ENCODE data around the gene BMP5.
"Not testable (repeated sequence)": the region's sequence is repeated elsewhere in the genome, so short reads cannot be mapped to it uniquely, and the experiment has no call there.

The BMP5 gene

DNA sequence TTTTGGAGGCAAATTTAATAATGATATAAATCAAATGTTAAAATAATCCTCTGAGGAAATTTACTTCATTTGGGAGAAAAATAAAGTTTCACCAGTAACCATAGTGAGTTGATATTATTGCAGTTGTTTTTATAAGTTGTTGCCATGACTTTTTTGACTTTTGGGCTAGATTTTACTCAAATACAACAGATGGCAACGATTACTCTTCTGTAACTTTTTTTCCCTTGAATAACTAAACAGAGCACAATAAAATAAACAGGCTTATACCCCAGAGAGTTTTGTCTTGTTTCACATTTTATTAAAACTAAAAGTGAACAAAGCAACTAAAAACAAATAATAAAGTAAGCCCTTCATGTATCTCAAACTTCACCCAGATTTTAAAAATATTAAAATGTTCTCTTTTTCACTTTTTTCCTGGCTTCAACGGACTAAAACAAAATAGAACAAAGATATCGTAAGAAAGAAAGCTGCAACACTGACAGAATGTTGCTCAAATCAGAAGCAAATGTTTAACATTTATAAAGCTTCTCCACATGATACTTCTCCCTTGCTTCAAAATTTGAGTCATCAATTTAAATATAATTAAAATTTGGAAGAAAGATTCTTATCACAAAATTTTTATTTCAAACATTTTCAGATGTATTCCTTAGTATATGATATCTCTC lies 42.5 kb upstream of the BMP5 start:
- TF ChIP-seq ZFP30 (CRISPR knock-in tag; IDR thresholded peaks at IDR 0.05) (no peak), RARB (CRISPR knock-in tag; IDR thresholded peaks at IDR 0.05) (no peak), CSDC2 (CRISPR knock-in tag; IDR thresholded peaks at IDR 0.05) (no peak), ARNTL (CRISPR knock-in tag; IDR thresholded peaks at IDR 0.05; ENCODE audit: borderline replicate concordance, low read depth) (no peak), OSR1 (CRISPR knock-in tag; IDR thresholded peaks at IDR 0.05) (no peak), ZFP3 (CRISPR knock-in tag; IDR thresholded peaks at IDR 0.05) (no peak), GLIS3 (CRISPR knock-in tag; IDR thresholded peaks at IDR 0.05) (no peak)
- TF ChIP-seq, protein P1, sequence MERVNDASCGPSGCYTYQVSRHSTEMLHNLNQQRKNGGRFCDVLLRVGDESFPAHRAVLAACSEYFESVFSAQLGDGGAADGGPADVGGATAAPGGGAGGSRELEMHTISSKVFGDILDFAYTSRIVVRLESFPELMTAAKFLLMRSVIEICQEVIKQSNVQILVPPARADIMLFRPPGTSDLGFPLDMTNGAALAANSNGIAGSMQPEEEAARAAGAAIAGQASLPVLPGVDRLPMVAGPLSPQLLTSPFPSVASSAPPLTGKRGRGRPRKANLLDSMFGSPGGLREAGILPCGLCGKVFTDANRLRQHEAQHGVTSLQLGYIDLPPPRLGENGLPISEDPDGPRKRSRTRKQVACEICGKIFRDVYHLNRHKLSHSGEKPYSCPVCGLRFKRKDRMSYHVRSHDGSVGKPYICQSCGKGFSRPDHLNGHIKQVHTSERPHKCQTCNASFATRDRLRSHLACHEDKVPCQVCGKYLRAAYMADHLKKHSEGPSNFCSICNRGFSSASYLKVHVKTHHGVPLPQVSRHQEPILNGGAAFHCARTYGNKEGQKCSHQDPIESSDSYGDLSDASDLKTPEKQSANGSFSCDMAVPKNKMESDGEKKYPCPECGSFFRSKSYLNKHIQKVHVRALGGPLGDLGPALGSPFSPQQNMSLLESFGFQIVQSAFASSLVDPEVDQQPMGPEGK (CRISPR knock-in tag; IDR thresholded peaks at IDR 0.05; ENCODE audit: borderline replicate concordance), result no peak
- TF ChIP-seq, protein P2, sequence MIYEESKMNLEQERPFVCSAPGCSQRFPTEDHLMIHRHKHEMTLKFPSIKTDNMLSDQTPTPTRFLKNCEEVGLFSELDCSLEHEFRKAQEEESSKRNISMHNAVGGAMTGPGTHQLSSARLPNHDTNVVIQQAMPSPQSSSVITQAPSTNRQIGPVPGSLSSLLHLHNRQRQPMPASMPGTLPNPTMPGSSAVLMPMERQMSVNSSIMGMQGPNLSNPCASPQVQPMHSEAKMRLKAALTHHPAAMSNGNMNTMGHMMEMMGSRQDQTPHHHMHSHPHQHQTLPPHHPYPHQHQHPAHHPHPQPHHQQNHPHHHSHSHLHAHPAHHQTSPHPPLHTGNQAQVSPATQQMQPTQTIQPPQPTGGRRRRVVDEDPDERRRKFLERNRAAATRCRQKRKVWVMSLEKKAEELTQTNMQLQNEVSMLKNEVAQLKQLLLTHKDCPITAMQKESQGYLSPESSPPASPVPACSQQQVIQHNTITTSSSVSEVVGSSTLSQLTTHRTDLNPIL (CRISPR knock-in tag; IDR thresholded peaks at IDR 0.05; ENCODE audit: low read depth), result no peak
- ATAC-seq, result 0 out of 3 replicates have a peak, but pooled peaks have one; percentile 22

DNA sequence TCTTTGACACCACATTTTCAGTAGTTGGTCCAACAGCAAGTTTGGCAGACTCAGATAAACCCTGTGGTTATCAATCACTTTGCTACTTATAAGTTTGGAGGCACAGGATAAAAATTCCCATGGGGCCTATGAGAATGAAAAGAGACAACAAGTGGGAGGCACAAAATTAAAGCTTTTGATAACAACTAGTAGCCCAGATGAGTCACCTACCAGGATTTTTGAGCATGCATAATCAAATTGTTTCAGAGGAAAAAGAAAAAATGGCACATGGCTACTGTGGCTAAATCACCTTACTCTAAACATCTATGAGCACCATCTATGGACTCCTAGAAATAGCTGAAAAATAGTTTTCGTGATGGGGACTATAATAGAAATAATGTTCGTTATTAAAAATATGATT lies 40.8 kb upstream of the BMP5 start:
- peak; percentile 56 for TF ChIP-seq ISL1 (CRISPR knock-in tag; IDR thresholded peaks at IDR 0.05)
- no peak for TF ChIP-seq ESRRG (CRISPR knock-in tag; IDR thresholded peaks at IDR 0.05)
- TF ChIP-seq ZNF8 (CRISPR knock-in tag; IDR thresholded peaks at IDR 0.05), result no peak
- ATAC-seq, result no peak

DNA sequence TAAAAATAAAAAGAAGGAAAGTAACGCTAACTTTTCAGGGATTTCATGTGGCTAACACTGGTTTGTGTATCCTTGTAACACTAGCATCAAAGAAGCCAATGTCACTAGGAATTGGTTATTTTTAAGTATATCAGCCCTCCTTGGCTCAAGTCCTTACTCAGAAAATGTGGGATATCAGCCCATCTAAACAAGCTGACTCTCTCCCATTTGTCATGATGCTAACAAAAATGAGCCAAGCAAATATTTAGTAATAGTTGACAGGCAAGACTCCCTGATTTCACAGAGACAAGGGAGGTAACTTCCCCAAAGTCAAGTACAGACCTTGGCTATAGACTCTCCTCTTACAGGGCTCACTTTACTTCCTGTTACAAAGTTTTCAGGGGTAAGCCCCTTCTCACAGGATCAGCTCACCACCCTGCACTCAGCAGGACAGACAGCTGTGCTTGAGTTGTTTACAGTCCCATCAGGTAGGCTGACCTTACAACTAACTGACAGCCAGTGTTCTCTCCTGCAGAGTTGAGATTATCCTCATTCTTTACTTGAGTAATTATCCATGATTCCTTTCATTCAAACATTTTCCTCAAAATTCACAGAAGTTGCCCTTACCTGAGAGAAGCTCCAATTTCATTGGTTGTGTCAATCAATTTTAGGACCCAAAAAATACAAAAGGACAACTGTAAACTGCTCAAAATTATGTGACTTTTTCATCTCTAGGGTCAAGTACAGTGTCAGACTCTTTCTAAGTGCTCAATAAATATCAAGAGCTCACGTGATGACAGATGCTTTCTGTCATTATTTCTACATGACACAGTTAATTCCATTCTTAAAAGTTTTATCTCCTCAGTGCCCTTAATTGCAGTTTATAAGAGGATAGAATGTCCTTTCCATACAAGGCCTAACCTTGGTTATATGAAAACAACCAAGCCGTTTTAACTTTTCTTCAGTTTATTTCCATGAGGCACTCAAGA lies 38.1 kb upstream of the BMP5 start:
- no peak for ATAC-seq
- TF ChIP-seq RARB (CRISPR knock-in tag; IDR thresholded peaks at IDR 0.05) (no peak), SNAI2 (CRISPR knock-in tag; IDR thresholded peaks at IDR 0.05) (no peak), ISL1 (CRISPR knock-in tag; IDR thresholded peaks at IDR 0.05) (peak; percentile 50)

DNA sequence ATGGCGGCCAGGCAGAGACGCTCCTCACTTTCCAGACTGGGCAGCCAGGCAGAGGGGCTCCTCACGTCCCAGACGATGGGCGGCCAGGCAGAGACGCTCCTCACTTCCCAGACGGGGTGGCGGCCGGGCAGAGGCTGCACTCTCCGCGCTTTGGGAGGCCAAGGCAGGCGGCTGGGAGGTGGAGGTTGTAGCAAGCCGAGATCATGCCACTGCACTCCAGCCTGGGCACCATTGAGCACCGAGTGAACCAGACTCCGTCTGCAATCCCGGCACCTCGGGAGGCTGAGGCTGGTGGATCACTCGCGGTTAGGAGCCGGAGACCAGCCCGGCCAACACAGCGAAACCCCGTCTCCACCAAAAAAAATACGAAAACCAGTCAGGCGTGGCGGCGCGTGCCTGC lies 35.1 kb upstream of the BMP5 start:
- ATAC-seq, result not testable (repeated sequence)

DNA sequence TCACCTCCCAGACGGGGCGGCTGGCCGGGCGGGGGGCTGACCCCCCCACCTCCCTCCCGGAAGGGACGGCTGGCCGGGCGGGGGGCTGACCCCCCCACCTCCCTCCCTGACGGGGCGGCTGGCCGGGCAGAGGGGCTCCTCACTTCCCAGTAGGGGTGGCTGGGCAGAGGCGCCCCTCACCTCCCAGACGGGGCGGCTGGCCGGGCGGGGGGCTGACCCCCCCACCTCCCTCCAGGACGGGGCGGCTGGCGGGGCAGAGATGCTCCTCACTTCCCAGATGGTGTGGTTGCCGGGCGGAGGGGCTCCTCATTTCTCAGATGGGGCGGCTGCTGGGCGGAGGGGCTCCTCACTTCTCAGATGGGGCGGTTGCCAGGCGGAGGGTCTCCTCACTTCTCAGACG lies 34.5 kb upstream of the BMP5 start:
- ATAC-seq, result not testable (repeated sequence)

DNA sequence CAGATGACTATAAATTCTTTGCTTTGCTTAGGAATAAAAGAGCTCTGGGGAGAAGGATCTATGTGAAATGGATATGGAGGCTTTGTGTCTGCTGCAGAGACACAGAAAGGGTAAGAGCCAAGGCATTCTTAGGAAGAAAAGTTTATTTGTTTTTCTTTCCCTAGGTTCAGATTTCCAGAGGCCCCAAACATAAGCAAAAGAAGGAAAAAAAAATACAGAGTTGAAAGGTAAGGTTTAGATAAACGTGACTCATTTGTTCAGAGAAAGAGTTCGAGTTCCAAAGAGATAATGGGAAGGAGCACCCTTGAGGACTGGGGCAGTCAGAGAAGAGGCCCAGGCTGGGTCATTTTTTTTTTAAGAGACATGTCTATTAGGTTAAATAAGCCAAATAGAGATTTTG lies 27.4 kb upstream of the BMP5 start:
- no peak for ATAC-seq
- no peak for TF ChIP-seq TOX (CRISPR knock-in tag; IDR thresholded peaks at IDR 0.05; ENCODE audit: borderline replicate concordance)
- TF ChIP-seq RARB (CRISPR knock-in tag; IDR thresholded peaks at IDR 0.05), result no peak
- TF ChIP-seq GLIS3 (CRISPR knock-in tag; IDR thresholded peaks at IDR 0.05), result no peak
- no peak for TF ChIP-seq ZC3H10 (CRISPR knock-in tag; IDR thresholded peaks at IDR 0.05)
- TF ChIP-seq, protein P1 (CRISPR knock-in tag; IDR thresholded peaks at IDR 0.05; ENCODE audit: borderline replicate concordance), result no peak

DNA sequence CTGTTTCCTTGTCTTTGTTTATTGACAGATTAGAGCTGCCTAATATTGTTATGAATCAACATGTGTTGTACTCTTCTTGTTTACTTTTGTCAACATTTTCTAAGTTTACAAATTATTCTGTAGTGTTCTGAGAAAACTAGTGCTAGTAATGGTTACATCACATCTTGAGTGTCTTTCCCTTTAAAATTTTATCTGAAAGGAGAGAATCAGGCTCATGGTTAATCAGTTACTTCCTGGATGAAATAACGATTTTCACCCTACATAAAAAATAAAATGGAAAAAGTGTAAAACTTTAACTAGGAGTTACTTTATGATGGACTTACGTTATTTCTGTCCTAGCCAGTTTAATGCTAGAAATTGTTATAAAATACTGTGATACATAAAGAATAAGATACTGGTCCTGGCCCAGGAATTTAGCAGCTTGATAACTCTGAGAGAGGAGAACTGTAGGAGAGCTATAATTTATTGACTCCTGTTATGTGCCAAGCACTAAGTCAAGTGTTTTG lies 26.4 kb upstream of the BMP5 start:
- no peak for ATAC-seq
- no peak for TF ChIP-seq RARB (CRISPR knock-in tag; IDR thresholded peaks at IDR 0.05)
- TF ChIP-seq, protein P3, sequence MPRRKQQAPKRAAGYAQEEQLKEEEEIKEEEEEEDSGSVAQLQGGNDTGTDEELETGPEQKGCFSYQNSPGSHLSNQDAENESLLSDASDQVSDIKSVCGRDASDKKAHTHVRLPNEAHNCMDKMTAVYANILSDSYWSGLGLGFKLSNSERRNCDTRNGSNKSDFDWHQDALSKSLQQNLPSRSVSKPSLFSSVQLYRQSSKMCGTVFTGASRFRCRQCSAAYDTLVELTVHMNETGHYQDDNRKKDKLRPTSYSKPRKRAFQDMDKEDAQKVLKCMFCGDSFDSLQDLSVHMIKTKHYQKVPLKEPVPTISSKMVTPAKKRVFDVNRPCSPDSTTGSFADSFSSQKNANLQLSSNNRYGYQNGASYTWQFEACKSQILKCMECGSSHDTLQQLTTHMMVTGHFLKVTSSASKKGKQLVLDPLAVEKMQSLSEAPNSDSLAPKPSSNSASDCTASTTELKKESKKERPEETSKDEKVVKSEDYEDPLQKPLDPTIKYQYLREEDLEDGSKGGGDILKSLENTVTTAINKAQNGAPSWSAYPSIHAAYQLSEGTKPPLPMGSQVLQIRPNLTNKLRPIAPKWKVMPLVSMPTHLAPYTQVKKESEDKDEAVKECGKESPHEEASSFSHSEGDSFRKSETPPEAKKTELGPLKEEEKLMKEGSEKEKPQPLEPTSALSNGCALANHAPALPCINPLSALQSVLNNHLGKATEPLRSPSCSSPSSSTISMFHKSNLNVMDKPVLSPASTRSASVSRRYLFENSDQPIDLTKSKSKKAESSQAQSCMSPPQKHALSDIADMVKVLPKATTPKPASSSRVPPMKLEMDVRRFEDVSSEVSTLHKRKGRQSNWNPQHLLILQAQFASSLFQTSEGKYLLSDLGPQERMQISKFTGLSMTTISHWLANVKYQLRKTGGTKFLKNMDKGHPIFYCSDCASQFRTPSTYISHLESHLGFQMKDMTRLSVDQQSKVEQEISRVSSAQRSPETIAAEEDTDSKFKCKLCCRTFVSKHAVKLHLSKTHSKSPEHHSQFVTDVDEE (CRISPR knock-in tag; IDR thresholded peaks at IDR 0.05), result no peak
- no peak for TF ChIP-seq SNAI2 (CRISPR knock-in tag; IDR thresholded peaks at IDR 0.05)
- no peak for TF ChIP-seq ZFP3 (CRISPR knock-in tag; IDR thresholded peaks at IDR 0.05)
- TF ChIP-seq CSDC2 (CRISPR knock-in tag; IDR thresholded peaks at IDR 0.05), result no peak
- TF ChIP-seq, protein P1 (CRISPR knock-in tag; IDR thresholded peaks at IDR 0.05; ENCODE audit: borderline replicate concordance), result no peak
- no peak for TF ChIP-seq BACH2 (CRISPR knock-in tag; IDR thresholded peaks at IDR 0.05; ENCODE audit: borderline replicate concordance)
- no peak for TF ChIP-seq ZC3H10 (CRISPR knock-in tag; IDR thresholded peaks at IDR 0.05)
- no peak for TF ChIP-seq OSR1 (CRISPR knock-in tag; IDR thresholded peaks at IDR 0.05)
- no peak for TF ChIP-seq ISL1 (CRISPR knock-in tag; IDR thresholded peaks at IDR 0.05)
- TF ChIP-seq GLIS3 (CRISPR knock-in tag; IDR thresholded peaks at IDR 0.05), result no peak
- TF ChIP-seq ZNF565 (CRISPR knock-in tag; conservative IDR thresholded peaks at IDR 0.05; ENCODE audit: low read depth), result no peak
- no peak for TF ChIP-seq ZNF8 (CRISPR knock-in tag; IDR thresholded peaks at IDR 0.05)
- TF ChIP-seq ESRRG (CRISPR knock-in tag; IDR thresholded peaks at IDR 0.05), result no peak

All from SK-N-SH treated with all-trans-retinoic acid at 6 μM for 48 hours (cell line).